HG02588 (cell line): Measurements from ENCODE around the gene MIPEP.

Experiments
- ATAC-seq: cut with Tn5 transposase; IDR thresholded peaks from one replicate; pipeline ENCODE4 v1.9.1; 2021; ENCODE audit warnings: mild to moderate bottlenecking, moderate library complexity; ENCODE audit not compliant: unreplicated experiment

Gene MIPEP

DNA sequence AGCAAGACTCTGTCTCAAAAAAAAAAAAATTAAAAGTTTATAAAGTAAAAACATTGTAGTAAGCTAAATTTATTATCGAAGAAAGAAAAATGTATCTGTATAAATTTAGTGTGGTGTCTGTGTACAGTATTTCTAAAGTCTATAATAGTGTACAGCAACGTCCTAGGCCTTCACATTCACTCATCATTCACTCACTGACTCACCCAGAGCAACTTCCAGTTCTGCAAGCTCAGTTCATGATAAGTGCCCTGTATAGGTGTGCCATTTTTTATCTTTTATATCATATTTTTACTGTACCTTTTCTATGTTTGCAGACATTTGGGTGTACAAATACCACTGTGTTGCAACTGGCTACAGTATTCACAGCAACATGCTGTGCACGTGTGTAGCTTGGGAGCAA, 200.9 kb downstream of the MIPEP start:
- no peak for ATAC-seq

GRCh38 chr13:23687614-23688013, 201.6 kb downstream of the MIPEP start:
- no peak for ATAC-seq

GRCh38 chr13:23686948-23687347, 202.3 kb downstream of the MIPEP start:
- no peak for ATAC-seq

DNA sequence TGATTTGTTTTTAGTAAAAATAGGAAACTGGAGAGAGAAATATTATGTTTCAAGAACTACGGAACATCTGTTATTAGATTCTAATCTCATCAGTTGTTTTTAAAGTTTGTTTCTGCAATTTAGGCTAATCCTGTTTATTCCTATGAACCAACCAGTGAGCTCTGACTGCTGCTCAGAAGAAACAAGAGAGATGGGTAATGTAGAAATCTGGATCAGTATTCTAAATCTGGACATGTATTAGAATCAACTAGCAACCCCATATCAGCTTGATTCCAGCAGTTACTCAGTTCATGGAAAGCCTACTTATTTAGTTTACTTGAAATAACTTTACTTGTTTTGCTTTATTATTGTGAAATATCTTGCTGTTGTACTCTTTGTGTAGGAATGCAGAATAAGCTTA, 203.8 kb downstream of the MIPEP start:
- no peak for ATAC-seq

- ATAC-seq, result no peak
These were observed 204.6 kb downstream of the MIPEP start for GRCh38 chr13:23684647-23685046.

GRCh38 chr13:23683084-23683483, 206.1 kb downstream of the MIPEP start:
- ATAC-seq, result no peak

DNA sequence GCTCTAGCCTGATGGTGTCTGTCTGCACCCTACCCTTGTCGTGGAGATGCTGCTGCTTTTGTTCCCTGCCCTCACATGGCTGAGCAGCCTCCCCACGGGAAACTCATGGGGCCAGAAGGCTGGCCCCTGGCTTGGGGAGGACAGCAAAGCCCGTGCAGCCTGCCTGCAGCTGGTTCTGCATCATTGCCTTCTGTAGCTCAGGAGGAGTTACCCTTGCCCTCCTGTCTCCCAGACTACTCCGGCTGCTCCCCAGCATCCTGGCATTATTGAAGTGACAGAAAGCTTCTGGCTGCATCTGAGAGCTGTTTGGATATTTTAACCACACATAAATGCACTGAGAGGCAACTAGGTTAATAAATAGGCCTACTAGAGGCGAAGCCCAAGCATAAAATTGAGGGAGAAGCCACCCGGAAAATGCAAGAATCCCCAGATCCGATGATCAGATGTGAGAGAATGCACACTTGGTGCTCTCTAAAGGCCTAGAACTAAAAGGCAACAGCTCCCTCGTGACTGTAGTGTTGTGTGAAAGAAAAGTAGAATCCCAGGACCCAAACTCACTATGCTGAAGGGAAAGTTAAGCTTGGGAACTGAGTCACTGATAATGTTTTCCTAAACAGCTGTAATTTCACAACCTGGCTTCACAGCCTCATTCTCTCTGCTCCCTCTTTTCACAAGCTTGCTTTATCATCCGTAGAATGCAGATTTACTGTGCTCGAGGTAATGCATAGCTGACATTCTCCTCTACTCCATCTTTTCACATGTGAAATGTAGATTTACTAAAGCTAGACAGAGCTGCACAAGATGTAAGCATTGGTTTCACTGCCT, 208.1 kb downstream of the MIPEP start:
- no peak for ATAC-seq
